Measurements from ENCODE around the gene RANBP3.

DNA sequence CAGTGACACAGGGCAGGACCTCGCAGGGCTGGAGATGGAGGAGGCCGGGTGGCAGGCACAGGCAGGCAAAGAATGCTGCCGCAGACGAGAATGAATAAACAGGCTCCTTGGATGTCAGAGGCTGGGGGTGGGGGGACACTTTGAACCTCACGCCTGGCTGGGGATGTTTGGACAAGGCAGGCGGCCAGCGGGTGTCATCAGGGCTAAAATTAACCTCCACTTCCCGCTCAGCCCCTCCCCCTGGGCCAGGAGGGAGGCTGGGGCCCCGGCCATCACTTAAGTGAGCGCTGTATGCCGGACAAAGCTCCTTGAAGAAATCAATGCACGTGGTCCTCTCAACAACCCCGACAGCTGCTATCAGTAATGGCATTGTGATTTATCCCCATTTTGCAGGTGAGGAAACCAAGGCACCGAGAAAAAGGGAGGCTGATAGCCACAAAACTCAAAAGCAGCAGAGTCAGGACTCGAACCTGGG lies 97.3 kb downstream of the RANBP3 start:
- TF ChIP-seq, protein P1, sequence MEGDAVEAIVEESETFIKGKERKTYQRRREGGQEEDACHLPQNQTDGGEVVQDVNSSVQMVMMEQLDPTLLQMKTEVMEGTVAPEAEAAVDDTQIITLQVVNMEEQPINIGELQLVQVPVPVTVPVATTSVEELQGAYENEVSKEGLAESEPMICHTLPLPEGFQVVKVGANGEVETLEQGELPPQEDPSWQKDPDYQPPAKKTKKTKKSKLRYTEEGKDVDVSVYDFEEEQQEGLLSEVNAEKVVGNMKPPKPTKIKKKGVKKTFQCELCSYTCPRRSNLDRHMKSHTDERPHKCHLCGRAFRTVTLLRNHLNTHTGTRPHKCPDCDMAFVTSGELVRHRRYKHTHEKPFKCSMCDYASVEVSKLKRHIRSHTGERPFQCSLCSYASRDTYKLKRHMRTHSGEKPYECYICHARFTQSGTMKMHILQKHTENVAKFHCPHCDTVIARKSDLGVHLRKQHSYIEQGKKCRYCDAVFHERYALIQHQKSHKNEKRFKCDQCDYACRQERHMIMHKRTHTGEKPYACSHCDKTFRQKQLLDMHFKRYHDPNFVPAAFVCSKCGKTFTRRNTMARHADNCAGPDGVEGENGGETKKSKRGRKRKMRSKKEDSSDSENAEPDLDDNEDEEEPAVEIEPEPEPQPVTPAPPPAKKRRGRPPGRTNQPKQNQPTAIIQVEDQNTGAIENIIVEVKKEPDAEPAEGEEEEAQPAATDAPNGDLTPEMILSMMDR (IDR thresholded peaks at IDR 0.05) = no peak
- TF ChIP-seq POLR2A (IDR thresholded peaks at IDR 0.05) (no peak), POLR2AphosphoS5 (IDR thresholded peaks at IDR 0.05) (peak in 1 of 3 donors; percentile 16)
